PC-3 (cell line): ENCODE measurements around the gene KLF4.

Source experiments
- EZH2phosphoT487 ChIP-seq: fragments of 300-600 bp; sonication (generic); IDR thresholded peaks from 2 replicates; pipeline ENCODE4 v1.6.1; 2018; ENCODE audit warnings: mild to moderate bottlenecking, antibody characterized with exemption, low read length, borderline replicate concordance
- TF ChIP-seq, protein P1 (sequence below): fragments of 300-600 bp; sonication (generic); conservative IDR thresholded peaks from 2 replicates; pipeline ENCODE4 v1.5.1; 2017; ENCODE audit warnings: antibody characterized with exemption, low read depth, mild to moderate bottlenecking, low read length

DNA sequence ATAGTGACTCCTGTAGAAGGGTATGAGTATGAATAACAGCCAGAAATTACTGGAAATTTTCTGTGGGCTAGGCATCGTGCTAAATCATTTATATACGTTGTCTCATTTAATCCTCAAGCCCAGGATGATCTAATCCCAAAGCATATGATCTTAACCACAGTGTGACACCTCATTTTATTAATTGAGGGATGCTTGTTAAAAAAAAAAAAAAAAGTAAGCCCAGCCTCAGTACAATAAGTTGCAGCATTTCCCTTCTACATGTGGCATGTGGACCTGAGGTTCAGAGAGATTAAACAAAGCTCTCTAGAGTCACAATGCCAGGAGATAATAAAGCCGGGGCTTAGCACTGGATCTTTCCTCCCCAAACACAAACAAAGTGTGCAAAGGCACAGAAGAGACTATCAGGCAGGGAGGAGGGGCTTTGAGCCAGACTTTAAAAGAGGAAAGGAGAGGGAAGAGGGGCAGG lies 49.5 kb downstream of the KLF4 start:
- TF ChIP-seq, protein P1, sequence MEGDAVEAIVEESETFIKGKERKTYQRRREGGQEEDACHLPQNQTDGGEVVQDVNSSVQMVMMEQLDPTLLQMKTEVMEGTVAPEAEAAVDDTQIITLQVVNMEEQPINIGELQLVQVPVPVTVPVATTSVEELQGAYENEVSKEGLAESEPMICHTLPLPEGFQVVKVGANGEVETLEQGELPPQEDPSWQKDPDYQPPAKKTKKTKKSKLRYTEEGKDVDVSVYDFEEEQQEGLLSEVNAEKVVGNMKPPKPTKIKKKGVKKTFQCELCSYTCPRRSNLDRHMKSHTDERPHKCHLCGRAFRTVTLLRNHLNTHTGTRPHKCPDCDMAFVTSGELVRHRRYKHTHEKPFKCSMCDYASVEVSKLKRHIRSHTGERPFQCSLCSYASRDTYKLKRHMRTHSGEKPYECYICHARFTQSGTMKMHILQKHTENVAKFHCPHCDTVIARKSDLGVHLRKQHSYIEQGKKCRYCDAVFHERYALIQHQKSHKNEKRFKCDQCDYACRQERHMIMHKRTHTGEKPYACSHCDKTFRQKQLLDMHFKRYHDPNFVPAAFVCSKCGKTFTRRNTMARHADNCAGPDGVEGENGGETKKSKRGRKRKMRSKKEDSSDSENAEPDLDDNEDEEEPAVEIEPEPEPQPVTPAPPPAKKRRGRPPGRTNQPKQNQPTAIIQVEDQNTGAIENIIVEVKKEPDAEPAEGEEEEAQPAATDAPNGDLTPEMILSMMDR: no peak
- TF ChIP-seq EZH2phosphoT487: no peak
